ENCODE measurements around the gene TCF3. TPM values are rescaled to one million over a fixed set of nuclear protein-coding genes. Genes with fewer than 3 reads are reported as not detected.

The TCF3 gene
- polyA plus RNA-seq, 4 donors = 43.2 to 68.9 (median 52.7) TPM

DNA sequence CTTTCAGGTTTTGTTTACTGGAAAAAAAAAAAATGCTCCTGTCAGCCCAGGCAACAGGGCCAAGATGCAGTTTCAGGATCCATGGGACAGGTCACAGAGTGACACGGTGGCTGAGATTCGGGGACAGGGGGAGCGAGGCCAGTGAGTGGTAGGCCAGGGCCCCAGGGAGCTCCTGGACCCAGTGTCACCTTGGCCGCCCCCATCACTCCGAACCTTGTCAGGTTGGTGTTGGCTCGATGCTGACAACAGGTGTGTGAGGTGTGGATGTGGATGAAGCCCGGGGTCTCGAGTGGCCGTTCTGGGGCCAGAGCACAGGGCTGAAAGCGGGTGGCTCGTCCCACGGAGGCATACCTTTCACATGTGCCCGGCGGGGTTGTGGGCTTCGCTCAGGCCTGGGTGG lies 41.1 kb downstream of the TCF3 start:
- H3K4me1 ChIP-seq (ENCODE audit: control insufficient read depth in 3 of 3, insufficient read depth in 2 of 3, low read depth in 1 of 3, low read length in 2 of 3) = peaks cover 0 to 18% (median 0%) of the 10 kb centered on the region in 3 donors
- H3K36me3 ChIP-seq (ENCODE audit: control insufficient read depth in 3 of 3, insufficient read depth in 2 of 3, low read depth in 1 of 3, low read length in 3 of 3) = peaks cover 8 to 74% (median 24%) of the 10 kb centered on the region in 3 donors
- no peaks in the 10 kb centered on the region for H3K27me3 ChIP-seq (ENCODE audit: control insufficient read depth in 3 of 3, insufficient read depth in 3 of 3, low read length in 3 of 3)
- H3K9me3 ChIP-seq (ENCODE audit: control insufficient read depth in 2 of 2, insufficient read depth in 1 of 2, low read depth in 1 of 2, low read length in 1 of 2) = no peaks in the 10 kb centered on the region
- H3K27ac ChIP-seq (ENCODE audit: low read depth in 1 of 3, low read length in 2 of 3) = no peak overlapping the region
- no peak overlapping the region for H3K4me3 ChIP-seq (ENCODE audit: low read depth in 1 of 3, low read length in 3 of 3)
- no peak for FAIRE-seq
- no peak for DNase-seq
- WGBS, 3 donors = 90 to 94% (median 94%) methylated on average over 15 of the region's 15 CpGs

GRCh38 chr19:1610579-1610978 lies 41.8 kb downstream of the TCF3 start:
- Histone ChIP-seq H3K9me3 (ENCODE audit: control insufficient read depth in 2 of 2, insufficient read depth in 1 of 2, low read depth in 1 of 2, low read length in 1 of 2) (no peaks in the 10 kb centered on the region), H3K36me3 (ENCODE audit: control insufficient read depth in 3 of 3, insufficient read depth in 2 of 3, low read depth in 1 of 3, low read length in 3 of 3) (peaks cover 6 to 70% (median 20%) of the 10 kb centered on the region in 3 donors), H3K27ac (ENCODE audit: low read depth in 1 of 3, low read length in 2 of 3) (no peak overlapping the region), H3K27me3 (ENCODE audit: control insufficient read depth in 3 of 3, insufficient read depth in 3 of 3, low read length in 3 of 3) (no peaks in the 10 kb centered on the region), H3K4me1 (ENCODE audit: control insufficient read depth in 3 of 3, insufficient read depth in 2 of 3, low read depth in 1 of 3, low read length in 2 of 3) (peaks cover 0 to 25% (median 0%) of the 10 kb centered on the region in 3 donors), H3K4me3 (ENCODE audit: low read depth in 1 of 3, low read length in 3 of 3) (no peak overlapping the region)
- FAIRE-seq (no peak), DNase-seq (no peak)
- WGBS, 3 donors = 66 to 74% (median 74%) methylated on average over 11 of the region's 11 CpGs

DNA sequence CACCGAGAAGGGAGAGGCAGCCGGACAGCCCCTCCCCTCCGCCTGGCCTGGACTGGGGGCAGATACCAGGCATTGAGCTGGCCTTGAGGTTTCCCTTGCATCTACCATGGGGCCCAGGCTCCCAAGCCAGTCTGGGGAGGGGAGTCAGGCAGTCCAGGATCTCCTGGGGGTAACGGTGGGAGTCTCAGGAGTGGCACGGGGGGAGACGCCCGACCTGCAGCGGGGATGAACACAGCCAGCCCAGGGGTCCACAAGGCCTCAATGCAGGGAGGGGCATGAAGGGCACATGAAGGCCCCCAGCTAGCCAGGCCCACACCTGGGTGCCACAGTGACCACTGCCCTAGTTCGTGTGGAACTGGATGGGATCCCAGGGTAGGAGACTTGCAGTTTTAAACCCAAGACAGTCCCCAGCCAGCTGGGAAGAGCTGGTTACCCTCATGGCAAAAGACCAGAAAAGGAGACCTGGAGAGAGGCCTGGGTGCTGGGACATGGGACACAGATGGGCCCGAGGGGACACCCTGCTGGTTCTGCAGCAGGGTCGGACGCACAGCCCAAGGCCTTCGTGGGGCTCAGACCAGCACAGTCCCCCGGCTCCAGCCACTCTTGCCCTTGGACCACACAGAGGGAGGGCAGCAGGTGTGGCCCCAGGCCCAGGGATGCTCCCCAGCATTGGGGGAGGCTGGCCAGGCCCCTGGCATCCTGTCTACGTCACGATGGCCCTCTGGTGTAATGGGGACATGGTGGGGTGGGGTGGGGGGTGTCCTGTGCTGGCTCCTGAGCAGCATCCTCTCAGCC lies 42.5 kb downstream of the TCF3 start:
- 87 to 89% (median 88%) methylated on average over 16 of the region's 16 CpGs for WGBS, 3 donors
- peaks cover 5 to 63% (median 13%) of the 10 kb centered on the region in 3 donors for H3K36me3 ChIP-seq (ENCODE audit: control insufficient read depth in 3 of 3, insufficient read depth in 2 of 3, low read depth in 1 of 3, low read length in 3 of 3)
- FAIRE-seq = no peak

GRCh38 chr19:1609103-1609396 lies 43.4 kb downstream of the TCF3 start:
- FAIRE-seq = no peak
- Histone ChIP-seq H3K27ac (ENCODE audit: low read depth in 1 of 3, low read length in 2 of 3) (peak overlapping the region in 1 of 3 donors; percentile 12), H3K27me3 (ENCODE audit: control insufficient read depth in 3 of 3, insufficient read depth in 3 of 3, low read length in 3 of 3) (no peaks in the 10 kb centered on the region), H3K36me3 (ENCODE audit: control insufficient read depth in 3 of 3, insufficient read depth in 2 of 3, low read depth in 1 of 3, low read length in 3 of 3) (peaks cover 5 to 54% (median 5%) of the 10 kb centered on the region in 3 donors), H3K9me3 (ENCODE audit: control insufficient read depth in 2 of 2, insufficient read depth in 1 of 2, low read depth in 1 of 2, low read length in 1 of 2) (no peaks in the 10 kb centered on the region), H3K4me3 (ENCODE audit: low read depth in 1 of 3, low read length in 3 of 3) (no peak overlapping the region), H3K4me1 (ENCODE audit: control insufficient read depth in 3 of 3, insufficient read depth in 2 of 3, low read depth in 1 of 3, low read length in 2 of 3) (peaks cover 0 to 28% (median 0%) of the 10 kb centered on the region in 3 donors)
- peak in 1 of 2 donors; percentile 15 for DNase-seq
- WGBS, 3 donors = 31 to 39% (median 34%) methylated on average over 10 of the region's 10 CpGs

More for the DNA sequence above, 42.5 kb downstream of the TCF3 start:
- peaks cover 0 to 25% (median 0%) of the 10 kb centered on the region in 3 donors for H3K4me1 ChIP-seq (ENCODE audit: control insufficient read depth in 3 of 3, insufficient read depth in 2 of 3, low read depth in 1 of 3, low read length in 2 of 3)
- no peaks in the 10 kb centered on the region for H3K9me3 ChIP-seq (ENCODE audit: control insufficient read depth in 2 of 2, insufficient read depth in 1 of 2, low read depth in 1 of 2, low read length in 1 of 2)
- DNase-seq = no peak
- no peak overlapping the region for H3K4me3 ChIP-seq (ENCODE audit: low read depth in 1 of 3, low read length in 3 of 3)
- no peak overlapping the region for H3K27ac ChIP-seq (ENCODE audit: low read depth in 1 of 3, low read length in 2 of 3)
- H3K27me3 ChIP-seq (ENCODE audit: control insufficient read depth in 3 of 3, insufficient read depth in 3 of 3, low read length in 3 of 3) = no peaks in the 10 kb centered on the region

GRCh38 chr19:1608359-1609102 lies 43.9 kb downstream of the TCF3 start:
- H3K27me3 ChIP-seq (ENCODE audit: control insufficient read depth in 3 of 3, insufficient read depth in 3 of 3, low read length in 3 of 3) = no peaks in the 10 kb centered on the region
- peak overlapping the region in 1 of 3 donors; percentile 12 for H3K27ac ChIP-seq (ENCODE audit: low read depth in 1 of 3, low read length in 2 of 3)
- DNase-seq (peak in 1 of 2 donors; percentile 12), FAIRE-seq (no peak)
- no peak overlapping the region for H3K4me3 ChIP-seq (ENCODE audit: low read depth in 1 of 3, low read length in 3 of 3)
- H3K4me1 ChIP-seq (ENCODE audit: control insufficient read depth in 3 of 3, insufficient read depth in 2 of 3, low read depth in 1 of 3, low read length in 2 of 3) = peaks cover 0 to 23% (median 0%) of the 10 kb centered on the region in 3 donors
- WGBS, 3 donors = 56 to 65% (median 56%) methylated on average over 23 of the region's 23 CpGs
- H3K36me3 ChIP-seq (ENCODE audit: control insufficient read depth in 3 of 3, insufficient read depth in 2 of 3, low read depth in 1 of 3, low read length in 3 of 3) = peaks cover 5 to 51% (median 5%) of the 10 kb centered on the region in 3 donors
- no peaks in the 10 kb centered on the region for H3K9me3 ChIP-seq (ENCODE audit: control insufficient read depth in 2 of 2, insufficient read depth in 1 of 2, low read depth in 1 of 2, low read length in 1 of 2)

DNA sequence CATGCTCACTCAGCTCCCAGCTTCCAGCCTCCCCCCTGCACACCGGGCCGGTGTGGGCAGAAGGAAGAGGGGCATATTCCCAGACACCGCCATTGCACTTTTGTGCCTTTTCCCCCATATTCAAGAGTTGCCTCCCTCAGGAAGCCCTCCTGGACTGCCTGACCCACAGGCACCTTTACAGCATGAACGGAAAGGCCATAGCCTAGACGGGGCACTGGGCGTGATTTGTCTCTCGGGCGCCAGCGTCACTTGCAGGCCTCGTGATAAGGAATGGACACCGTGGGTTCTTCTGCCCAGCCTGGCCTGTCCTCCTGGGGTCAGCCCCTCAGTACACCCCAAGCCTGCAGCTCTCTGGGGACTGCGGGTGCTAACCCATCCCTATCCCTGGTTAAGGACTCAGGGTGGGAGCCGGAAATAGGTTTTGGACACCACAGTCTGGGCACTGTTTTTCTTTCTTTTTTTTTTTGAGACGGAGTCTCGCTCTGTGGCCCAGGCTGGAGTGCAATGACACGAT lies 46.2 kb downstream of the TCF3 start:
- Histone ChIP-seq H3K9me3 (ENCODE audit: control insufficient read depth in 2 of 2, insufficient read depth in 1 of 2, low read depth in 1 of 2, low read length in 1 of 2) (no peaks in the 10 kb centered on the region), H3K4me1 (ENCODE audit: control insufficient read depth in 3 of 3, insufficient read depth in 2 of 3, low read depth in 1 of 3, low read length in 2 of 3) (peaks cover 0 to 14% (median 3%) of the 10 kb centered on the region in 3 donors), H3K27ac (ENCODE audit: low read depth in 1 of 3, low read length in 2 of 3) (peak overlapping the region; percentile 84 to 98 (median 91)), H3K36me3 (ENCODE audit: control insufficient read depth in 3 of 3, insufficient read depth in 2 of 3, low read depth in 1 of 3, low read length in 3 of 3) (peaks cover 0 to 49% (median under 1%) of the 10 kb centered on the region in 3 donors), H3K4me3 (ENCODE audit: low read depth in 1 of 3, low read length in 3 of 3) (peak overlapping the region in 2 of 3 donors; percentile 79 to 86), H3K27me3 (ENCODE audit: control insufficient read depth in 3 of 3, insufficient read depth in 3 of 3, low read length in 3 of 3) (no peaks in the 10 kb centered on the region)
- WGBS, 3 donors = 6 to 18% (median 16%) methylated on average over 15 to 16 of the region's 16 CpGs
- FAIRE-seq = no peak
- no peak for DNase-seq

- no peak for FAIRE-seq
- peak within 1 kb of the TSS; percentile 79 to 88 (median 86) for H3K4me3 ChIP-seq (ENCODE audit: low read depth in 1 of 3, low read length in 3 of 3)
Observed at GRCh38 chr19:1605236-1606137, 46.9 kb downstream of the TCF3 start, which contains the start of gene UQCR11. Gene UQCR11, minus strand, starts transcription at chr19:1605462. Its CDS starts 53 bp downstream, at chr19:1605409.

More at GRCh38 chr19:1605236-1606137, 46.9 kb downstream of the TCF3 start, which contains the start of gene UQCR11:
- Histone ChIP-seq H3K27me3 (ENCODE audit: control insufficient read depth in 3 of 3, insufficient read depth in 3 of 3, low read length in 3 of 3) (no peaks in the 10 kb centered on the region), H3K36me3 (ENCODE audit: control insufficient read depth in 3 of 3, insufficient read depth in 2 of 3, low read depth in 1 of 3, low read length in 3 of 3) (peaks cover 0 to 51% (median 0%) of the 10 kb centered on the region in 3 donors), H3K4me1 (ENCODE audit: control insufficient read depth in 3 of 3, insufficient read depth in 2 of 3, low read depth in 1 of 3, low read length in 2 of 3) (peaks cover 0 to 14% (median 3%) of the 10 kb centered on the region in 3 donors), H3K9me3 (ENCODE audit: control insufficient read depth in 2 of 2, insufficient read depth in 1 of 2, low read depth in 1 of 2, low read length in 1 of 2) (no peaks in the 10 kb centered on the region), H3K27ac (ENCODE audit: low read depth in 1 of 3, low read length in 2 of 3) (peak within 1 kb of the TSS; percentile 84 to 98 (median 91))
- peak; percentile 96 for DNase-seq
- whole genome bisulfite sequencing, 3 donors = 0% methylated on average over 58 to 79 of the region's 79 CpGs

All from small intestine (tissue), 7 donors.